SK-N-SH (cell line): ENCODE measurements around the gene HELQ. TPM values are rescaled to one million over a fixed set of nuclear protein-coding genes. Genes with fewer than 3 reads are reported as not detected.

Source experiments
- CTCF ChIA-PET: fragments of 300-600, 350-600 bp; formaldehyde crosslinking; extraction: SDS; loops from one replicate; lab custom pipeline; 2021; lab: Yijun Ruan, JAX
- POLR2A ChIA-PET: fragments of 350-600 bp; sonication (Branson Sonifier 250); formaldehyde crosslinking; extraction: SDS; loops from one replicate; lab custom pipeline; 2020; ENCODE audit warnings: antibody characterized with exemption, inconsistent platforms; lab: Yijun Ruan, JAX
- DNase-seq: peaks from one replicate; pipeline ENCODE4 v3.0.0; 2012
- H2AFZ ChIP-seq: fragments of 200-600 bp; sonication (generic); 2 replicates; pipeline ENCODE4 v1.8.1; 2016; ENCODE audit warnings: antibody characterized with exemption, mild to moderate bottlenecking, low read depth
- H3F3A ChIP-seq: fragments of 200-600 bp; sonication (generic); replicated peaks from 2 replicates; pipeline ENCODE3; 2016; ENCODE audit warnings: antibody characterized with exemption, mild to moderate bottlenecking; ENCODE audit not compliant: insufficient read depth
- H3K27ac ChIP-seq, 2 experiments: fragments of 200-500 bp in 1 of 2; fragments of 200-600 bp in 1 of 2; sonication (Bioruptor generic) in 1 of 2; sonication (generic), shearing (Covaris generic) in 1 of 2; 2 replicates each; pipeline versions ENCODE4 v1.5.1 to v1.6.1; 2014 to 2016; ENCODE audit warnings: low read depth in 2 of 2, inconsistent platforms in 1 of 2, low read length in 1 of 2, mild to moderate bottlenecking in 1 of 2, mixed read lengths in 1 of 2
- H3K27me3 ChIP-seq: fragments of 200-600 bp; sonication (generic), shearing (Covaris generic); 2 replicates; pipeline ENCODE4 v1.6.1; 2016; ENCODE audit warnings: mixed run types; ENCODE audit not compliant: insufficient read depth
- H3K36me3 ChIP-seq, 2 experiments: fragments of 200-500 bp in 1 of 2; fragments of 200-600 bp in 1 of 2; sonication (Bioruptor generic) in 1 of 2; sonication (generic) in 1 of 2; replicated peaks in 1 of 2; 2 replicates each; pipeline versions ENCODE3 to v1.5.1; 2014 to 2016; ENCODE audit warnings: low read length in 1 of 2, mild to moderate bottlenecking in 1 of 2; ENCODE audit not compliant: insufficient read depth in 2 of 2, control insufficient read depth in 1 of 2
- H3K4me1 ChIP-seq, 2 experiments: fragments of 200-500 bp in 1 of 2; fragments of 200-600 bp in 1 of 2; sonication (Bioruptor generic) in 1 of 2; sonication (generic), shearing (Covaris generic) in 1 of 2; 2 replicates each; pipeline versions ENCODE4 v1.5.1 to v1.6.1; 2014 to 2016; ENCODE audit warnings: low read depth in 1 of 2, low read length in 1 of 2, mixed run types in 1 of 2; ENCODE audit not compliant: insufficient read depth in 2 of 2, control insufficient read depth in 1 of 2
- H3K4me2 ChIP-seq: fragments of 200-600 bp; sonication (generic), shearing (Covaris generic); 2 replicates; pipeline ENCODE4 v1.6.1; 2017; ENCODE audit warnings: mixed run types
- H3K4me3 ChIP-seq, 2 experiments: fragments of 200-500 bp in 1 of 2; fragments of 200-600 bp in 1 of 2; sonication (Bioruptor generic) in 1 of 2; sonication (generic), shearing (Covaris generic) in 1 of 2; 2 replicates each; pipeline versions ENCODE4 v1.5.1 to v1.8.1; 2014 to 2016; ENCODE audit warnings: low read depth in 2 of 2, inconsistent platforms in 1 of 2, low read length in 1 of 2, mild to moderate bottlenecking in 1 of 2, mixed read lengths in 1 of 2, moderate library complexity in 1 of 2
- H3K79me2 ChIP-seq: fragments of 200-600 bp; sonication (generic); 2 replicates; pipeline ENCODE4 v1.8.1; 2017; ENCODE audit warnings: mild to moderate bottlenecking; ENCODE audit not compliant: insufficient read depth
- H3K9ac ChIP-seq: fragments of 200-600 bp; sonication (generic); 2 replicates; pipeline ENCODE4 v1.6.1; 2017; ENCODE audit warnings: mixed run types
- H3K9me2 ChIP-seq: fragments of 200-600 bp; sonication (generic); 2 replicates; pipeline ENCODE4 v1.6.1; 2017; ENCODE audit warnings: mixed run types
- H3K9me3 ChIP-seq: fragments of 200-600 bp; sonication (generic); 2 replicates; pipeline ENCODE4 v1.6.1; 2017; ENCODE audit warnings: mixed run types, mild to moderate bottlenecking, moderate library complexity
- H4K20me1 ChIP-seq: fragments of 200-600 bp; sonication (generic); 2 replicates; pipeline ENCODE4 v1.6.1; 2017; ENCODE audit warnings: mild to moderate bottlenecking, mixed run types; ENCODE audit not compliant: insufficient read depth
- ELF1 ChIP-seq: IDR thresholded peaks from 2 replicates; pipeline ENCODE4 v1.4.0; 2012
- FOSL2 ChIP-seq: IDR thresholded peaks from 2 replicates; pipeline ENCODE4 v1.4.0; 2012; ENCODE audit warnings: low read depth, mild to moderate bottlenecking, moderate library complexity, borderline replicate concordance
- FOXJ3 ChIP-seq: sonication (generic); formaldehyde crosslinking; IDR thresholded peaks from 2 replicates; pipeline ENCODE4 v1.5.1; 2020; ENCODE audit warnings: mild to moderate bottlenecking, missing genetic modification reagents
- IRF3 ChIP-seq: fragments of 150-350 bp; IDR thresholded peaks from 2 replicates; pipeline ENCODE4 v1.6.1; 2016; ENCODE audit warnings: mild to moderate bottlenecking, low read depth, low read length
- JUND ChIP-seq: IDR thresholded peaks from 2 replicates; pipeline ENCODE4 v1.4.0; 2012
- MXI1 ChIP-seq: IDR thresholded peaks from 2 replicates; pipeline ENCODE4 v1.6.1; 2012; ENCODE audit warnings: mild to moderate bottlenecking, low read depth, low read length, improper control_type of control experiment
- NFIC ChIP-seq: IDR thresholded peaks from 2 replicates; pipeline ENCODE4 v1.4.0; 2012; ENCODE audit warnings: borderline replicate concordance
- NRF1 ChIP-seq: IDR thresholded peaks from 2 replicates; pipeline ENCODE4 v1.6.1; 2012; ENCODE audit warnings: low read depth, mild to moderate bottlenecking, low read length
- POLR2AphosphoS5 ChIP-seq: IDR thresholded peaks from 2 replicates; pipeline ENCODE4 v1.6.1; 2012; ENCODE audit warnings: low read depth, low read length
- RAD21 ChIP-seq: IDR thresholded peaks from 2 replicates; pipeline ENCODE4 v1.6.1; 2012; ENCODE audit warnings: mild to moderate bottlenecking, low read length
- SIN3A ChIP-seq: IDR thresholded peaks from 2 replicates; pipeline ENCODE4 v1.6.1; 2012; ENCODE audit warnings: low read depth, mild to moderate bottlenecking, low read length, moderate library complexity, borderline replicate concordance
- SMC3 ChIP-seq: IDR thresholded peaks from 2 replicates; pipeline ENCODE4 v1.6.1; 2012; ENCODE audit warnings: low read depth, low read length, improper control_type of control experiment
- TCF12 ChIP-seq: IDR thresholded peaks from 2 replicates; pipeline ENCODE4 v1.4.0; 2012
- TEAD4 ChIP-seq: IDR thresholded peaks from 2 replicates; pipeline ENCODE4 v1.4.0; 2012; ENCODE audit warnings: mild to moderate bottlenecking, borderline replicate concordance; ENCODE audit not compliant: insufficient read depth
- USF1 ChIP-seq: IDR thresholded peaks from 2 replicates; pipeline ENCODE4 v1.4.0; 2012; ENCODE audit warnings: low read depth, borderline replicate concordance
- USF2 ChIP-seq: fragments of 150-350 bp; IDR thresholded peaks from 2 replicates; pipeline ENCODE4 v1.6.1; 2017; ENCODE audit warnings: antibody characterized with exemption, low read length, low read depth, borderline replicate concordance
- WGBS: methylation state at CpG from one replicate; pipeline ENCODE4 v1.1.6; 2017; ENCODE audit warnings: low lambda C conversion rate; 5-methylcytosine and 5-hydroxymethylcytosine counted together
- polyA plus RNA-seq, 3 experiments: library from polyadenylated mRNA; depleted of rRNA; stranded (reverse); fragments of >200 nt; gene quantifications; 2 replicates each; pipeline ENCODE4 v1.2.3, GENCODE V29; 2012
- TF ChIP-seq, protein P1 (sequence below): fragments of 200-600 bp; sonication (generic); IDR thresholded peaks from 2 replicates; pipeline ENCODE4 v1.6.1; 2017; ENCODE audit warnings: antibody characterized with exemption, mild to moderate bottlenecking, moderate library complexity

The HELQ gene
- polyA plus RNA-seq, 1 of the 3 experiments (the other 2 are of a cell fraction), result 7.2 TPM

DNA sequence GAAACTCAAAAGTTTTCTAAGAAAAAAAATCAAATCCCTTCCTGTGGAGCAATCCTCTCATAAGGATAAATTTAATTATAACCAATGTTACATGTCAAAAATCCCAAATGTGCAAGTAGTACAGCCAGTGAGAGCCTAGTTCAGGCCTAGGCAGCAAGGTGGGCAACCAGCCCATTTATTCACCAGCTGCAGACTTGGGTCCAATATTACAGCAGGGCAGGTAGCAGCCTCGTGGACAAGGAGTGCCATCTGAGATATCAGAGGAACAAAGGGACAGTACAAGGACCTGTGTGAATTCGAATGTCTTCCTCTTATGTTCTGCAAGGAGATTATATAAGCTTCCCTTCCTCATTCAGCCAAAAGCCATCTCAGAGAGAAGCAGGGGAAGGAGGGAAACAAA lies 6.6 kb downstream of the HELQ start:
- H3K4me1 ChIP-seq, result no peaks in the 10 kb centered on the region
- ChIA-PET POLR2A (no interaction called here), CTCF (no interaction called here)
- no peaks in the 10 kb centered on the region for H3K9me2 ChIP-seq
- H3K9me3 ChIP-seq, result no peaks in the 10 kb centered on the region
- TF ChIP-seq TCF12, result no peak
- no peak for TF ChIP-seq SMC3
- TF ChIP-seq ELF1, result no peak
- TF ChIP-seq JUND, result no peak
- no peak for TF ChIP-seq IRF3
- no peak for TF ChIP-seq USF1
- TF ChIP-seq RAD21, result no peak
- TF ChIP-seq NFIC, result no peak
- no peak for TF ChIP-seq FOSL2
- H3K4me3 ChIP-seq, result no peak overlapping the region
- H3F3A ChIP-seq, result no peaks in the 10 kb centered on the region
- H2AFZ ChIP-seq, result no peak overlapping the region
- H3K27me3 ChIP-seq, result no peaks in the 10 kb centered on the region
- 66% methylated on average over 2 of the region's 2 CpGs for whole genome bisulfite sequencing
- DNase-seq, result no peak
- H3K4me2 ChIP-seq, result no peak overlapping the region
- H3K79me2 ChIP-seq, result peaks cover 9% of the 10 kb centered on the region
- no peak overlapping the region for H3K9ac ChIP-seq
- H3K36me3 ChIP-seq, result peaks cover 14 to 18% of the 10 kb centered on the region in 2 experiments
- H4K20me1 ChIP-seq, result no peaks in the 10 kb centered on the region
- no peak overlapping the region for H3K27ac ChIP-seq

DNA sequence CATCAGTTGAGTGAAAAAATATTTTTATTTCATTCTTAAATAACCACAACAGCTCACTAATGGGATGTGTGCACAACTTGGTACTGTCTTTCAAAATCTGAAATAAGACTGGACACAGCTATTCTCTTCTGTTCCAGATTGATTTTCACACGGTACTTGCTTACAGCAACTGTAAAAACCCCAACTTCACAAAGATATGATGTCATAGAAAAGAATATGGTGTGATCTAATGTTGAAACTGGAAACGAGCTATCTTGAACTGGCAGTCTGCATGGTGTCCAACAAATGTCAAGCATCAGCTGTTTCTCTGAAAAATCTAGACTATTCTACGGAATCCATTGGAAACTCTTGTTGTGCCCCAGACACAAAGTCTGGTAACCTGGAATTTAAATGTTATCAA lies 14.7 kb downstream of the HELQ start:
- CTCF ChIA-PET, result no interaction called here
- Histone ChIP-seq H3K79me2 (no peaks in the 10 kb centered on the region), H3K4me2 (no peak overlapping the region), H3K4me1 (no peaks in the 10 kb centered on the region), H3K36me3 (peaks cover 21 to 44% of the 10 kb centered on the region in 2 experiments), H2AFZ (no peak overlapping the region), H3K9ac (no peak overlapping the region), H4K20me1 (no peaks in the 10 kb centered on the region), H3K4me3 (no peak overlapping the region), H3K27me3 (no peaks in the 10 kb centered on the region), H3K9me3 (no peaks in the 10 kb centered on the region), H3F3A (no peaks in the 10 kb centered on the region), H3K9me2 (no peaks in the 10 kb centered on the region), H3K27ac (no peak overlapping the region)
- no peak for DNase-seq
- TF ChIP-seq, protein P1, sequence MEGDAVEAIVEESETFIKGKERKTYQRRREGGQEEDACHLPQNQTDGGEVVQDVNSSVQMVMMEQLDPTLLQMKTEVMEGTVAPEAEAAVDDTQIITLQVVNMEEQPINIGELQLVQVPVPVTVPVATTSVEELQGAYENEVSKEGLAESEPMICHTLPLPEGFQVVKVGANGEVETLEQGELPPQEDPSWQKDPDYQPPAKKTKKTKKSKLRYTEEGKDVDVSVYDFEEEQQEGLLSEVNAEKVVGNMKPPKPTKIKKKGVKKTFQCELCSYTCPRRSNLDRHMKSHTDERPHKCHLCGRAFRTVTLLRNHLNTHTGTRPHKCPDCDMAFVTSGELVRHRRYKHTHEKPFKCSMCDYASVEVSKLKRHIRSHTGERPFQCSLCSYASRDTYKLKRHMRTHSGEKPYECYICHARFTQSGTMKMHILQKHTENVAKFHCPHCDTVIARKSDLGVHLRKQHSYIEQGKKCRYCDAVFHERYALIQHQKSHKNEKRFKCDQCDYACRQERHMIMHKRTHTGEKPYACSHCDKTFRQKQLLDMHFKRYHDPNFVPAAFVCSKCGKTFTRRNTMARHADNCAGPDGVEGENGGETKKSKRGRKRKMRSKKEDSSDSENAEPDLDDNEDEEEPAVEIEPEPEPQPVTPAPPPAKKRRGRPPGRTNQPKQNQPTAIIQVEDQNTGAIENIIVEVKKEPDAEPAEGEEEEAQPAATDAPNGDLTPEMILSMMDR, result no peak
- TF ChIP-seq RAD21, result no peak
- TF ChIP-seq TEAD4, result no peak
- TF ChIP-seq TCF12, result no peak
- TF ChIP-seq MXI1, result no peak
- no peak for TF ChIP-seq NFIC
- TF ChIP-seq SIN3A, result no peak
- no peak for TF ChIP-seq USF2
- TF ChIP-seq NRF1, result no peak
- no peak for TF ChIP-seq USF1
- TF ChIP-seq IRF3, result no peak
- TF ChIP-seq FOXJ3, result no peak
- no peak for TF ChIP-seq POLR2AphosphoS5
- 76% methylated on average over 3 of the region's 3 CpGs for WGBS
- POLR2A ChIA-PET, result no interaction called here
